SHP77 (cell line): ENCODE measurements around the gene GBP3.
"Not testable (repeated sequence)": the region's sequence is repeated elsewhere in the genome, so short reads cannot be mapped to it uniquely, and the experiment has no call there.

ENCODE experiments used
- DNase-seq, 2 experiments: peaks; one replicate each; lab custom pipeline; 2025; lab: John Stamatoyannopoulos, UW

The GBP3 gene

DNA sequence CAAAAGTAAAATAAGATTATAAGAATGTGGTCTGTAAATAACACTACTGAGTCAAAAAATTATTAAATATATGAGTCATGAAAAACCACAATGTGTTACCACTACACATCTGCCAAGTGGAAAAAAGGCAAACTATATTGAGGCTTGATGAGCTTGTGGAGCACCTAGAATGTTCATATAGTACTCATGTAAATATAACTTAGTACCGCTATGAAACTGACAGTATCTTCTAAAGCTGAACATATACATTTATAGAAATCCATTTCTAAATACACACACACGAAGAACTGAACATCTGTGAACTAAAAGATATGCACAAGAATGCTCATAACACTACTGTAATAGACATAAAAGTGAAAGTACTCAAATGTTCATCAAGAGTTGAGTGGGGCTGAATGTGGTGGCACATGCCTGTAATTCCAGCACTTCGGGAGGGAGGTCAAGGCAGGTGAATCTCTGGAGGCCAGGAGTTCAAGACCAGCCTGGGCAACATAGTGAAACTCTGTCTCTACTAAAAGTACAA, 18.5 kb upstream of the GBP3 start:
- DNase-seq, result no peak

DNA sequence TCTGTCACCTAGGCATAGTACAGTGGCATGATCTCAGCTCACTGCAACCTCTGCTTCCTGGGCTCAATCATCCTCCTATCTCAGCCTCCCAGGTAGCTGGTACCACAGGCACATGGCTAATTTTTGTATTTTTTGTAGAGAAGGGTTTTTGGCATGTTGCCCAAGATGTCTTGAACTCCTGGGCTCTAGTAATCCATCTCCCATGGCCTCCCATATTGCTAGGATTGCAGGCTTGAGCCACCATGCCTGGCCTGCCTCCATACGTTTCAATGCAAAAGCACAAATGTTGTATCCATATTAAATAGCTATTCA, 17.6 kb upstream of the GBP3 start:
- DNase-seq, result no peak

DNA sequence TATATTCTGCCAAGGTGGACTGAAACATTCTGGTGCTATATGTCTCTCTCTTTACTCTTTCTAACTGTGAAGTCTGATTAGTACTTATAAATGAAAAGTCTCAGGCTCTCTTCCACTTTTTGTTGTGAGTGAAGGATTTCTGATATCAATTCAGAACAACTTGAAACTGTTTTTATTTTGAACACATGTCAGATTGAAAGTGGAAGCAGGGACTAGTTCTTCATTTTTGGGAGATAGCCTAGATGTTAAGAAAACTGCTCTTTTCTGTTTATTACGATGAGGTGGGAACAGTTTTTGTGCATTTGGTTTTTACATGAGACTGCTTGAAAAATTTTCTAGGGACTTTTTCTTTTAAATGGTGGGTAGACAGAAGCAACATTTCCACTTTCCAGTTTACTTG, 14.5 kb upstream of the GBP3 start:
- DNase-seq, result no peak

DNA sequence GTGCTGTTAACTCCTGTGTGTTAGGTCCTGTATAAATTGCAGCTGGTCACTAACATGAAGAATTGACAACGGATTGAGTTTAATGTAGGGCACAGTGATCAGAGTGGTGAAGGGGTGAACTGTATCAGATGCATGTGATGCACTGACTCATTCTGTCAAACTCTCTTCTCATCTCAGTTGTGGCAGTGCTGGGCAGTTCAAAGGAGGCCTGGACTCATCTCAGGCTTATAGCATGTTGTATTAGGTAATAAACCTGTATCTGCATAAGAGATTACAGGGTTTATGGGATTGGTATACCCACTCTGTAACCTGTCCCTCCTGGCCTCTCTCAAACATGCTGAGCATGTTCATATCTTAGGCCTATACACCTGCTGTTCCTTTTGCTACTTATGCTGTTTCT, 12.4 kb upstream of the GBP3 start:
- DNase-seq, result no peak

DNA sequence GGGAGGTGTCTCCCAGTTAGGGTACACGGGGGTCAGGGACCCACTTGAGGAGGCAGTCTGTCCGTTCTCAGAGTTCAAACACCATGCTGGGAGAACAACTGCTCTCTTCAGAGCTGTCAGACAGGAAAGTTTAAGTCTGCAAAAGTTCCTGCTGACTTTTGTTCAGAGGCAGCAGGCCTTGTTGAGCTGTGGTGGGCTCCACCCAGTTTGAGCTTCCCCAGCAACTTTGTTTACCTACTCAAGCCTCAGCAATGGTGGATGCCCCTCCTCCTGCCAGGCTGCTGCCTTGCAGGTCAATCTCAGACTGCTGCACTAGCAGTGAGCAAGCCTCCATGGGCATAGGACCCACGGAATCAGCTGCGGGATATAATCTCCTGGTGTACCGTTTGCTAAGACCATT, 11.3 kb upstream of the GBP3 start:
- DNase-seq, result not testable (repeated sequence)

DNA sequence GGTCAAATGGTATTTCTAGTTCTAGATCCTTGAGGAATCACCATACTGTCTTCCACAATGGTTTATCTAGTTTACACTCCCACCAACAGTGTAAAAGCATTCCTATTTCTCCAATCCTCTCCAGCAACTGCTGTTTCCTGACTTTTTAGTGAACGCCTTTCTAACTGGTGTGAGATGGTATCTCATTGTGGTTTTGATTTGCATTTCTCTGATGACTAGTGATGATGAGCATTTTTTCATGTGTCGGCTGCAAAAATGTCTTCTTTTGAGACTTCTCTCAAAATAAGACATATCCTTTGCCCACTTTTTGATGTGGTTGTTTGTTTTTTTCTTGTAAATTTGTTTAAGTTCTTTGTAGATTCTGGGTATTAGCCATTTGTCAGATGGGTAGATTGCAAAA, 6.4 kb upstream of the GBP3 start:
- not testable (repeated sequence) for DNase-seq

DNA sequence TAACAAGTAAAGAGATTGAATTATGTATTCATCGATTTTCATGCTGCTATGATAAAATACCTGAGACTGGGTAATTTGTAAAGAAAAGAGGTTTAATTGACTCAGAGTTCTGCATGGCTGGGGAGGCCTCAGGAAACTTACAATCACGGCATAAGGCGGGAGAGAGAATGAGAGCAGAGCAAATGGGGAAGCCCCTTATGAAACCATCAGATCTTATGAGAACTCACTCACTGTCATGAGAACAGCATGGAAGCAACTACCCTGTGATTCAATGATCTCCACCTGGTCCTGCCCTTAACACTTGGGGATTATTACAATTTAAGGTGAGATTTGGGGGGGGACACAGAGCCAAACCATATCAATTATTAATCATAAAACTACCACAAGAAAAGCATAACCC, 3.3 kb upstream of the GBP3 start:
- no peak for DNase-seq

DNA sequence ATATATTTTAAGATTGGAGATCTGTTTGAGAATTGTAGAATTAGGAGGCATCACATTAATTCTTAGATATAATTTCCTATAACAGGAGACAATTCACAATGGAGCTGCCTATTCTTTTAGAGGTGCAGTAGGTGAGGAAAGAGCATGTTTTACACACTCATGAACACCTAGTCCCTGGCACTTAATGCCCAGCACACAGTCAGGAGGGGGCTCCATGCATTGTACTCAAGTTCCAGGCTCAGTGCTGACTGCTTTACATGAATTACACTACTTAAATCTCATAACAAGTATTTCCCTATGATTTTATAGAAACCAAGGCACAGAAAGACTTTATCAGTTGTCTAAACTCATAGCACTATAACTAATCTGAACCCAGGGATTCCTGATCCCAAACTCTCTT, 360 bp upstream of the GBP3 start:
- DNase-seq, result no peak

DNA sequence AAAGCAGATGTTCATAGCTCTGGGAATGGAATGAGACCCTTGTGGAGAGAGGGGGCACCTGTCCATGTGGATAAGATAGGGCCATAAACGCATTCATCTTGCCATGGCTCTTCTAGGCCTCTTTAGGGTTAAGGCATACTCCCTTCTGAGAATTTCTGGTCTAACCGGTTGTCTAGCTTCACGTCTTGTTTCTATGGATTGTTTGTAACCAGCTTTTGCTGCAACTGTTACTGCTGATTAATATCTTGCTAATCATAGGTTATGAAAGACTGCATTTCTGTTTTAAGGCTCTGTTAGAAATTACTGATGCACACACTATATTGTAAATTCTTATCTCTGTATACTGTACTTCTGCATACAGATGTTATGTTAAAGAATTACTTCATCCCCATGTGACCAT, 4.3 kb downstream of the GBP3 start:
- DNase-seq, result not testable (repeated sequence)

DNA sequence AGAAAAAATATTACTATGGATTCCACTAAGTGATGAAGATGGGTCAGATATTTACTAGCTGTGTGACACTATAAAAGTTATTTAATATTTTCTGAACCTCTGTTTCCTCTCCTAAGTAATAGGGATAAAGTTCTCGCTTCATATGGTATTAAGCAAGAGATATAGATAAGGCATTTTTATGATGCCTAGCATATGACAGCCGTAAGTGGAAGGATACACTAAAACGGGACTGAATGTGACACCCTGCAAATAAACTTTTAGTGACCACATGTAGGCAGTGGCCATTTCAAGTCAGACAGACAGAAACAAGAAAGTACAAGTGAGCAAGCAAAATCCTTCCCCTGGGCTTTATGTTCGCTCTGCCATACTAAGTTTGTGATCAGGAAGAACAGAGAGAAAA, 14.2 kb downstream of the GBP3 start:
- no peak for DNase-seq

DNA sequence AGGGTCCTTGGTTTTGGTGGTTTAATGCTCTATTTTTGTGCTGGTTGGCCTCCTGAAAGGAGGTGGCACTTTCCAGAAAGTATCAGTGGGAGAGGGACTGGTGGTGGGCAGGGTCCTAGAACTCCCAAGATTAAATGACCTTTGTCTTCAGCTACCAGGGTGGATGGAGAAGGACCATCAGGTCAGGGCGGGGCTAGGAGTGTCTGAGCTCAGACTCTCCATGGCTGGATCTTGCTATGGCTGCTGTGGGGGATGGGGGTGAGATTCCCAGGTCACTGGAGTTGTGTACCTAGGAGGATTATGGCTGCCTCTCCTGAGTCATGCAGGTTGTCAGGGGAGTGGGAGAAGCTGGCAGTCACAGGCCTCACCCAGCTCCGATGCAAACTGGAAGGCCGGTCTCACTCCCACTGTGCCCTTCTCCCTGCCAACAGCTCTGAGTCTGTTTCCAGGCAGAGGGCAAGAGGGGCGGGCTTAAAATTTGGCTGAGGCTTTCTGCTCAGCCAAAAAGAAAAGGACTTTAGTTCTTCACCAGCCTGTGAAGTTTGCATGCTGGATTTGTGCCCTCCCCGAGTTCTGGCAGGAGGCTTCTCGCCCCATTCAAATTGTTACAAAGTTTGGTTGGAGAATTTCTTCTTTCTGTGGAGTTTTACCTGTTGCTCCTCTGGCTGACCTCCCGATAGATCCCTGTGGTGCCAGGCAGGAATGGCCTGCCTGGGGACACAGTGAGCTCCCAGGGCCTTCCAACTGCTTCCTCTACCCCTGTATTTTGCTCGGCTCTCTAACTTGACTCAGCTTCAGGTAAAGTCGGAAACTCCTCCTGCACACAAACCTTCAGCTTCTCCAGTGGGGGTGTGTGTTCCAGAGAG, 17.1 kb downstream of the GBP3 start:
- DNase-seq, result no peak

DNA sequence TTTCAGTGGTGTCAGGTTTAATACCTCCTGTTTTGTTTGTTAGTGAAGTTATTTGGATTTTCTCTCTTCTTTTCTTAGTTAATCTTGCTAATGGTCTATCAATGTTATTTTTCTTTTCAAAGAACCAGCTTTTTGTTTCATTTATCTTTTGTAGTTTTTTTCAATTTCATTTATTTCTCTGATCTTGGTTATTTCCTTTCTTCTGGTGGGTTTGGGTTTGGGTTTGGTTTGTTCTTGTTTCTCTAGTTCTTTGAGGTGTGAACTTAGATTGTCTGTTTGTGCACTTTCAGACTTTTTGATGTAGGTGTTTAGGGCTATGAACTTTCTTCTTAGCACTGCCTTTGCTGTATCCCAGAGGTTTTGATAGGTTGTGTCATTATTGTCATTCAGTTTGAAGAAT, 20.5 kb downstream of the GBP3 start:
- DNase-seq, result not testable (repeated sequence)

DNA sequence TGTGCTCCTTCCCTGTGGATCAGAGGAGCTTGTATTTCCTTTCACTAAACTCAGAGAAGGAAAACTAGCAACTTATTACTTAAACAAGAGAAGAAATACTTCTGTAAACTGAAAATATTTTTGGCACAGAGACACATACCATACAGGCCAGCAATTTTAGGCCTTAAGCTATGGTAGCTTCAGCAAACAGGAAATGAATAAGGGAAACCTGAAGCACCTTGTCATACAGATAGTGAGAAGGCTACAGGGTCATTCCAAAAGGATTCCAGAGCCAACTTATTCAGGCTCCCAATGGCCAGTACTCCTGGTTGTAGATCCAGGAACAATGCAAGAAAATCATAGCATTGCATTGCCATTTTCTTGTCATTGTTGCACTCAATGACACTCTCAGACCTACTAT, 21.2 kb downstream of the GBP3 start:
- DNase-seq, result no peak

DNA sequence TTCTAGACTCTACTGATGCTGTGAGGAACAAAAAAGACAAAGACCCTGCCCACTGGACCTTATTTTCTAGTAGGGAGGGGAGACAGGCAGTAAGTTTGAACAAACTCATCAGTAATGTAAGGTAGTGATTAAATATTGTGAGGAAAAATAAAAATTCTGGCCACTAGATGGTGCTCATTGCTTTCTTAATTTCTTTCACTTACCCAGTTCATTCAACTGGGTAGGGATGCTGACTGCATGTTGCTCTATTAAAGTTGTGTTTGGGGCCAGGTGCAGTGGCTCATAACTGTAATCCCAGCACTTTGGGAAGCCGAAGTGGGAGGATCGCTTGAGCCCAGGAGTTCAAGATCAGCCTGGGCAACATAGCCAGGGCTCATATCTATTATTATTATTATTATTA, 23.9 kb downstream of the GBP3 start:
- peak; percentile 64 to 76 for DNase-seq

DNA sequence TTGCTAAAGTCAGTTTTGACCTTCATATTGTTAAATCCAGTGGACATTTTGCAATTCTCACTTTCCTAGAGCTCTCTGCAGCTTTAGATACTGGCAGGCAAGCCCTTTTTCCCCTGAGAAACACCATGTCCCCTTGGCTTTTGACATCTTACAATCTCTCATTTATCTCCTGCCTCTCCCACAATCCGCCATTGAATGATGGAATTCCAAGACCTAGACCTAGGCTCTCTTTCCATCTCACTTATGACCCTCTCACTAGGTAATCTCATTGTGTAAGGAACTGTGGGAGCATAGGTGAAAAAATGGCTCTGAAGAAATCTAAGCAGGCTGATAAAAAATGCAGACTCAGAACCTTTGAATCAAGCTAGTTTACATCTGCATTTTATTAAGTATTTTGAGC, 32.2 kb downstream of the GBP3 start:
- DNase-seq, result no peak

DNA sequence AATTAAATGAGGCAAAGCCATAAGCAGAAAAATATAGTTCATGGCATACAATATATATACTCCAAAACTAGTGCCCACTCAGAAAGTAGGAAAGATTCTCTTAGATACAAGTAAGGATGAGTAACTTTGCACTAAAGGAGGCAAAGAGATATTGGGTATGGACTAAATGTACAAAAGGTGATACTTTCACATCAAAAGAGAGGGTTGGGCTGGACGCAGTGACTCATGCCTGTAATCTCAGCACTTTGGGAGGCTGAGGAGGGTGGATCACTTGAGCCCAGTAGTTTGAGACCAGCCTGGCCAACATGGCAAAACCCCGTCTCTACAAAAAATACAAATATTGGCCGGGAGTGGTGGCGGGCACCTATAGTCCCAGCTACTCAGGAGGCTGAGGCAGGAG, 37.0 kb downstream of the GBP3 start:
- no peak for DNase-seq

DNA sequence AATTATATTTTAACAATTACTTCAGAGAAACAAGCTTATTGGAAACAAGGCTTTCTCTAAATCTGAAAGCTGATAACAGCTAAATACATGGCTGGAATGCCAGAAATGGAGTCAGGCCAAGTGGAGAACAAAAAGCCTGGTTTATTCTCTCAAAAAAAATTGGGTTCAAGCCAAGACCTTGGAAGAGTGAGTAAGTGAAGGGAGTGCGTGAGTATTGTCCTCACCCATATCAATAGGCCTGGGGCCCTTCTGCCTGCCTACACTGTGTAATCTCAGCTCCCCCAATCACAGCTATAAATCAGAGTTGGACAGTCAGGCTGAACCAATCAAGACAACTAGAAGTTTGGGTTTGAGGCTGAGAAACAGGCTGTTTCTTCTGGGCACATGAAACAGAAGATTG, 37.6 kb downstream of the GBP3 start:
- no peak for DNase-seq

DNA sequence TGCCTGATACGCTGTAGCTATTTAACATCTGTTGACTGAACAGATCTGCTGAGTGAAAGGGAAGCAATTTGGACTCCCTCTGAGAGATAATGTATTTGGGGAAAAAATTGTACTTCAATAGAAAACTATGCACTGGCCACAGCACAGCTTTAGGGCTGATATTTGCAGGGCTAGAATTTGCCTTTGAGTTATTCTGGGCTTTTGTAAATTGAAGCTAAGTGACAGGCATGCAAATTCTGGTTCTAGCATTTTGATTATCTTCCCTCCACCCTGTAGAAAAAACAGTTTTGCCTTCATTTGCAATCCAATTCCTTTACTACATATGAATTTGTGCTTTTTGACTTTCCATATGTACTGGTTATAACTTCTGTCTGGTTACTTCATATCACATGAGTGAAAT, 38.1 kb downstream of the GBP3 start:
- DNase-seq, result no peak

DNA sequence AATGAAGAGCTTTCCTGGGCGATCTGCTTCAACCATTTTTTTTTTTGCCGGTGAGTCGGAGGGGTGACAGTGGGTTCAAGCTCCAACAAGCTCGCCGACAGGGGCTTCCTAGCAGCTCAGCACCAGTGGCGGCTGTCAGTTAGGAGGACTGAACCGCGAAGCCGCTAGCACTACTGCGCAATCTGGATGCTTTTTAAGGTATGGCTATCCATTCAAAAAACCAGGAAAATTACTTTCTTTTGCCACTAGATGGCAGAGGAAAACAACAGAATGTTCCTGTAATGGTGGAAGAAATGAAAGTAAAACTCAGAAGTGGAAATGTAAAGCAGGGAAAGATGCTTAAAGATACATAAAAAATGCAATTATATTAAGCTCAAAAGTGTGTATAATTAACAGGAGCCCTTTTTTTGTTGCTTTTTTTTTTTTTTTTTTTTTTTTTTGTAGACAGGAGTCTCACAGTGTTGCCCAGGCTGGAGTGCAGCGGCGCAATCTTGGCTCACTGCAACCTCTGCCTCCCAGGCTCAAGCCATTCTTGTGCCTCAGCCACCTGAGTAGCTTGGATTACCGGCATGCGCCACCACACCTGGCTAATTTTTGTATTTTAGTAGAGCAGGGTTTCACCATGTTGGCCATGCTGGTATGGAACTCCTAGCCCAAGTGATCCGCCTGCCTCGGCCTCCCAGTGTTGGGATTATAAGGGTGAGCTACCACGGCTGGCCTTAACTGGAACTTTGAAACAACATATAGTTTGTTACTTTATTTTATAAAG, 38.7 kb downstream of the GBP3 start:
- peak; percentile 7 to 18 for DNase-seq

DNA sequence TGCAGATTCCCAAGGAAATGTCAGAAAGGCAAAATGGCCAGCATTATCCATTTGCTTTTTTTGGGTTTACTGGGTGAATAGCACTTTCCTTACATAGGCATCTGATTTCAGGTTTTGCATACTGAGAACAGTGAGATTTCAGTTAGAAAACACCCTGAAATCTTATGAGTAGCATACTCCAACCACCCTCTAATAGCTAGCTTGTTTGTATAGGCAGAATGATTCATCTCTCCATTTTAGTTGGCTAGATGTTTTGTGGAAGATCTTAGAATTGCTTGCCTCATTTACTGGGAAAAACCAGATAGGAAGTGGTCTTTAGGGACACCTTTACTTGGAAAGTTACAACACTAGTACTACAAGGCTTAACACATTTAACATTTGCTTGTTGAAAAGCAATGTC, 40.6 kb downstream of the GBP3 start:
- no peak for DNase-seq

DNA sequence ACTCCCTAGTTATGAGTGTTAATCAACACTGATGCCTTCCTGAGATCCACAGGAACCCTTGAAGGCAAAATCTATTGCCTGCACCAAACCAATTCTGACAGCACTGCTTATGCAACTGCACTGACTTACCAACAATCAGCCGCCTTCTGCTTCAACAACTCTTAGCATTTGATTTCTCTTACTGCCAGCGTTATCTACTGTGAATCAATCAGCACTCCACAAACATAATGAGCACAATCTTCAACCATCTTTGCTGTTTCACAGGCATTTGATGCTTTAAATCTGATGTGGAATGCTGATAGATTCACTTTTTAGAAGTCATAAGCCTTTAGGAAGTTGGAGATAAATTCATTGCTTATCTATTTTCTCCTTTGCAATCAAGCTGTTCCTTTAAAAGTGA, 41.2 kb downstream of the GBP3 start:
- not testable (repeated sequence) for DNase-seq

DNA sequence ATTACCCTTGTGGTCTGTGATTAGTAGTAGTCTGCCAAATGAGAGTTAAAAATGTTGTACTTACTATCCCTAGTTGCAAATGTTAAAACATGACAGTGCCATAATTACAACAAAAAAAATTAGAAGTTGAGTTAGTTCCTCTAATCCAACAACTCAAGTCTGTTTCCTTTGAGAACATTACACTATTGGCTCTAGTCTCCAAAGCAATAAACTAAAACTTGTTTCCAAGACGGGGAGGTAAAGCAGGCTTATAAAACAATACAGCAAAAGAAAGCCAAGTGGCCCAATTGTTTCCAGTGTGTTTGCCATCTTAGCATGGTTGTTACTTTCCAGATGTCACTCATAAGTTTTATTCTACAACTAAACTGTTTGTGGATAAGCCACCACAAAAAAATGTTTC, 41.8 kb downstream of the GBP3 start:
- no peak for DNase-seq

DNA sequence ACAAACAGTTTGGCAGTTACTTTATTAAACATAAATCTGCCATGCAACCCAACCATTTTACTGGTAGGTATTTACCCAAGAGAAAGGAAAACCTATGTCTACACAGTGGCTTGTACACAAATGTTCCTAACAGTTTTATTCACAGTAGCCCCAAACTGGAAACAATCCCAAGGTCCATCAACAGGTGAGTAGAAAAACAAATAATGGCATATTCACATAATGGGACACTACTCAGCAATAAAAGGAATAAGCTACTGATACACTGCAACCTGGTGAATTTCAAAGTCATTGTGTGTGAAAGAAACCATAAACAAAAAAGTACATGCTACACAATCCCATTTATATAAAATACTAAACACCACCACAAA, 42.9 kb downstream of the GBP3 start:
- no peak for DNase-seq
